Neural cell (in vitro differentiated cells): Measurements from ENCODE around the gene DACH1. TPM values are rescaled to one million over a fixed set of nuclear protein-coding genes. Genes with fewer than 3 reads are reported as not detected.

Source experiments
- H2AFZ ChIP-seq: fragments of 200-600, 300-800 bp; sonication (generic), shearing (Covaris generic); 2 replicates; pipeline ENCODE4 v1.6.0; 2014; ENCODE audit warnings: low read depth, mild to moderate bottlenecking, antibody characterized with exemption, low read length, moderate library complexity
- H3F3A ChIP-seq: fragments of 200-600 bp; shearing (Covaris generic); 2 replicates; pipeline ENCODE4 v1.6.1; 2016; ENCODE audit warnings: mild to moderate bottlenecking, moderate library complexity, mixed read lengths, antibody characterized with exemption, low read length; ENCODE audit not compliant: insufficient read depth, poor library complexity, severe bottlenecking
- H3K27ac ChIP-seq: fragments of 200-600, 300-800 bp; sonication (generic), shearing (Covaris generic); 2 replicates; pipeline ENCODE4 v1.5.1; 2014; ENCODE audit warnings: mild to moderate bottlenecking, low read length, moderate library complexity
- H3K27me3 ChIP-seq: fragments of 300-800, 200-600 bp; sonication (generic), shearing (Covaris generic); 2 replicates; pipeline ENCODE4 v1.6.0; 2014; ENCODE audit warnings: mild to moderate bottlenecking, low read depth, low read length, moderate library complexity; ENCODE audit not compliant: insufficient read depth
- H3K36me3 ChIP-seq: fragments of 300-800, 200-600 bp; sonication (generic), shearing (Covaris generic); 2 replicates; pipeline ENCODE4 v1.5.1; 2014; ENCODE audit warnings: mild to moderate bottlenecking, antibody characterized with exemption, low read length, moderate library complexity; ENCODE audit not compliant: insufficient read depth
- H3K4me2 ChIP-seq: fragments of 300-800, 200-600 bp; sonication (generic), shearing (Covaris generic); 2 replicates; pipeline ENCODE4 v1.6.0; 2014; ENCODE audit warnings: mild to moderate bottlenecking, low read length
- H3K4me3 ChIP-seq: fragments of 300-800, 200-600 bp; sonication (generic), shearing (Covaris generic); 2 replicates; pipeline ENCODE4 v1.5.1; 2014; ENCODE audit warnings: mild to moderate bottlenecking, low read length, moderate library complexity
- H3K79me2 ChIP-seq: fragments of 200-600 bp; shearing (Covaris generic); replicated peaks from 2 replicates; pipeline ENCODE4 v1.6.0; 2014; ENCODE audit warnings: mild to moderate bottlenecking, low read length, moderate library complexity; ENCODE audit not compliant: insufficient read depth
- H3K9ac ChIP-seq: fragments of 300-800, 200-600 bp; sonication (generic), shearing (Covaris generic); 2 replicates; pipeline ENCODE4 v1.6.1; 2016; ENCODE audit warnings: mild to moderate bottlenecking, low read length, mixed read lengths
- H3K9me2 ChIP-seq: fragments of 200-600 bp; shearing (Covaris generic); 2 replicates; pipeline ENCODE4 v1.6.1; 2016; ENCODE audit warnings: mild to moderate bottlenecking, low read length, mixed read lengths; ENCODE audit not compliant: insufficient read depth
- H3K9me3 ChIP-seq: fragments of 200-600, 300-800 bp; sonication (generic), shearing (Covaris generic); 2 replicates; pipeline ENCODE4 v1.6.1; 2016; ENCODE audit warnings: mild to moderate bottlenecking, mixed run types, low read length, moderate library complexity, mixed read lengths
- H4K20me1 ChIP-seq: fragments of 200-600 bp; shearing (Covaris generic); 2 replicates; pipeline ENCODE4 v1.6.1; 2016; ENCODE audit warnings: mild to moderate bottlenecking, mixed run types; ENCODE audit not compliant: insufficient read depth
- EP300 ChIP-seq: fragments of 450-650 bp; conservative IDR thresholded peaks from 2 replicates; pipeline ENCODE4 v1.6.1; 2014; ENCODE audit warnings: antibody characterized with exemption, mild to moderate bottlenecking, moderate library complexity; ENCODE audit not compliant: poor library complexity, severe bottlenecking
- EZH2 ChIP-seq: fragments of 200-600, 300-800 bp; shearing (Covaris generic), sonication (generic); IDR thresholded peaks from 2 replicates; pipeline ENCODE4 v1.6.1; 2014; ENCODE audit warnings: antibody characterized with exemption, low read length, borderline replicate concordance, mild to moderate bottlenecking; ENCODE audit not compliant: insufficient read depth, poor library complexity, severe bottlenecking
- MXI1 ChIP-seq: fragments of 450-650 bp; conservative IDR thresholded peaks from 2 replicates; pipeline ENCODE4 v1.6.1; 2014; ENCODE audit warnings: antibody characterized with exemption, mild to moderate bottlenecking; ENCODE audit not compliant: poor library complexity, severe bottlenecking
- POLR2AphosphoS5 ChIP-seq: IDR thresholded peaks from 2 replicates; pipeline ENCODE4 v1.6.1; 2012
- RAD21 ChIP-seq: fragments of 450-650 bp; conservative IDR thresholded peaks from 2 replicates; pipeline ENCODE4 v1.6.1; 2014; ENCODE audit warnings: antibody characterized with exemption, mild to moderate bottlenecking, moderate library complexity
- SMC3 ChIP-seq: fragments of 450-650 bp; conservative IDR thresholded peaks from 2 replicates; pipeline ENCODE4 v1.6.1; 2014; ENCODE audit warnings: antibody characterized with exemption, mild to moderate bottlenecking, moderate library complexity; ENCODE audit not compliant: poor library complexity
- TAF1 ChIP-seq: IDR thresholded peaks from 2 replicates; pipeline ENCODE4 v1.6.1; 2012; ENCODE audit warnings: low read depth
- polyA plus RNA-seq: library from polyadenylated mRNA; depleted of rRNA; stranded (reverse); fragments of >200 nt; gene quantifications from 2 replicates; pipeline ENCODE4 v1.2.3, GENCODE V29; 2014
- TF ChIP-seq, protein P1 (sequence below): fragments of 450-650 bp; IDR thresholded peaks from 2 replicates; pipeline ENCODE4 v1.5.1; 2014; ENCODE audit warnings: antibody characterized with exemption, mild to moderate bottlenecking, moderate library complexity; ENCODE audit not compliant: poor library complexity, severe bottlenecking
- TF ChIP-seq, protein P2 (sequence below): IDR thresholded peaks from 2 replicates; pipeline ENCODE4 v1.6.1; 2012; ENCODE audit warnings: borderline replicate concordance

DACH1 gene
- polyA plus RNA-seq, 1 donor from 2014 or later, result 20.0 TPM

DNA sequence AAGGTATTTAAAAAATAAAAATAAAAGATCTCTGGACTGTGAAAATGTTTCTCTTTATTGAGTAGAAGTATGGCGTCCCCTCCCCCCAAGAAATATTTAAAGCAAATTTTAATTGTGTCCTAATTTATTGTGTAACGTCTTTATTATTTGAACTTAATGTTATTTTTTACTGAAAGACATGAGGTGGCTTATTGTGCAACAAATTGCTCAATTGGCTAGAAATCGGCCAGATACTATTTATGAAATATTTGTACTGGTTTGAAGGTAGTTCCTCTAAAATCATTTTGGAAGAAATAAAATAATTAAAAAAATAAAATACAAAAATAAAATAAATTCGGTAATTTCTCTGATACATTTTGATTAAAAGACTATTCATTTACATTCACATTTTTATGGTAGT, 162.3 kb downstream of the DACH1 start:
- Histone ChIP-seq H3K9me3 (no peaks in the 10 kb centered on the region), H3K9me2 (no peaks in the 10 kb centered on the region), H3K36me3 (peaks cover 5% of the 10 kb centered on the region), H3K4me3 (no peak overlapping the region), H3K9ac (no peak overlapping the region), H3K27me3 (no peaks in the 10 kb centered on the region), H4K20me1 (no peaks in the 10 kb centered on the region), H3K79me2 (no peaks in the 10 kb centered on the region), H2AFZ (no peak overlapping the region), H3K27ac (no peak overlapping the region), H3F3A (no peaks in the 10 kb centered on the region), H3K4me2 (no peak overlapping the region)
- TF ChIP-seq RAD21 (no peak), POLR2AphosphoS5 (no peak), MXI1 (no peak), EP300 (no peak), TAF1 (no peak), EZH2 (no peak), SMC3 (no peak)
- TF ChIP-seq, protein P1, sequence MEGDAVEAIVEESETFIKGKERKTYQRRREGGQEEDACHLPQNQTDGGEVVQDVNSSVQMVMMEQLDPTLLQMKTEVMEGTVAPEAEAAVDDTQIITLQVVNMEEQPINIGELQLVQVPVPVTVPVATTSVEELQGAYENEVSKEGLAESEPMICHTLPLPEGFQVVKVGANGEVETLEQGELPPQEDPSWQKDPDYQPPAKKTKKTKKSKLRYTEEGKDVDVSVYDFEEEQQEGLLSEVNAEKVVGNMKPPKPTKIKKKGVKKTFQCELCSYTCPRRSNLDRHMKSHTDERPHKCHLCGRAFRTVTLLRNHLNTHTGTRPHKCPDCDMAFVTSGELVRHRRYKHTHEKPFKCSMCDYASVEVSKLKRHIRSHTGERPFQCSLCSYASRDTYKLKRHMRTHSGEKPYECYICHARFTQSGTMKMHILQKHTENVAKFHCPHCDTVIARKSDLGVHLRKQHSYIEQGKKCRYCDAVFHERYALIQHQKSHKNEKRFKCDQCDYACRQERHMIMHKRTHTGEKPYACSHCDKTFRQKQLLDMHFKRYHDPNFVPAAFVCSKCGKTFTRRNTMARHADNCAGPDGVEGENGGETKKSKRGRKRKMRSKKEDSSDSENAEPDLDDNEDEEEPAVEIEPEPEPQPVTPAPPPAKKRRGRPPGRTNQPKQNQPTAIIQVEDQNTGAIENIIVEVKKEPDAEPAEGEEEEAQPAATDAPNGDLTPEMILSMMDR, result no peak
- TF ChIP-seq, protein P2, sequence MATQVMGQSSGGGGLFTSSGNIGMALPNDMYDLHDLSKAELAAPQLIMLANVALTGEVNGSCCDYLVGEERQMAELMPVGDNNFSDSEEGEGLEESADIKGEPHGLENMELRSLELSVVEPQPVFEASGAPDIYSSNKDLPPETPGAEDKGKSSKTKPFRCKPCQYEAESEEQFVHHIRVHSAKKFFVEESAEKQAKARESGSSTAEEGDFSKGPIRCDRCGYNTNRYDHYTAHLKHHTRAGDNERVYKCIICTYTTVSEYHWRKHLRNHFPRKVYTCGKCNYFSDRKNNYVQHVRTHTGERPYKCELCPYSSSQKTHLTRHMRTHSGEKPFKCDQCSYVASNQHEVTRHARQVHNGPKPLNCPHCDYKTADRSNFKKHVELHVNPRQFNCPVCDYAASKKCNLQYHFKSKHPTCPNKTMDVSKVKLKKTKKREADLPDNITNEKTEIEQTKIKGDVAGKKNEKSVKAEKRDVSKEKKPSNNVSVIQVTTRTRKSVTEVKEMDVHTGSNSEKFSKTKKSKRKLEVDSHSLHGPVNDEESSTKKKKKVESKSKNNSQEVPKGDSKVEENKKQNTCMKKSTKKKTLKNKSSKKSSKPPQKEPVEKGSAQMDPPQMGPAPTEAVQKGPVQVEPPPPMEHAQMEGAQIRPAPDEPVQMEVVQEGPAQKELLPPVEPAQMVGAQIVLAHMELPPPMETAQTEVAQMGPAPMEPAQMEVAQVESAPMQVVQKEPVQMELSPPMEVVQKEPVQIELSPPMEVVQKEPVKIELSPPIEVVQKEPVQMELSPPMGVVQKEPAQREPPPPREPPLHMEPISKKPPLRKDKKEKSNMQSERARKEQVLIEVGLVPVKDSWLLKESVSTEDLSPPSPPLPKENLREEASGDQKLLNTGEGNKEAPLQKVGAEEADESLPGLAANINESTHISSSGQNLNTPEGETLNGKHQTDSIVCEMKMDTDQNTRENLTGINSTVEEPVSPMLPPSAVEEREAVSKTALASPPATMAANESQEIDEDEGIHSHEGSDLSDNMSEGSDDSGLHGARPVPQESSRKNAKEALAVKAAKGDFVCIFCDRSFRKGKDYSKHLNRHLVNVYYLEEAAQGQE, result no peak

DNA sequence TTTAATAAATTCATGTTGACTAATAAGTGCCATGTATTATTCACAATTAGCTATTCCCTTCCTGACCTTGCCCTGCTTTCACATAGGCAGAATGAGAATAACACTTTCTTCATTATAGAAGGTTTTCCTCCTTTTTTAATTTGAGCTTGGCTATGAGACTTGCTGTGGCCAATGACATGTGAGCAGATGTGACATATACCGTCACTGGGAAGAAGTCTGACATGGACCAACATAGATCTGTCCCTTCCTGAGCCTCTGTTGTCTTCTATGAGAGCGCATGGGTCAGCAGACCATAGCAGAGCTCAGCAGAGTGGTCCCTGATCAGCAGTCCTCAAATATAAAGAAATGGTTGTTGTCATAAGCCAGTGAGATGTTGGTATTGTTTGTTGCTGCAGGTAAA, 163.9 kb downstream of the DACH1 start:
- no peaks in the 10 kb centered on the region for H3K79me2 ChIP-seq
- no peaks in the 10 kb centered on the region for H3K9me3 ChIP-seq
- no peak overlapping the region for H3K4me2 ChIP-seq
- H4K20me1 ChIP-seq, result no peaks in the 10 kb centered on the region
- no peak overlapping the region for H2AFZ ChIP-seq
- no peak for TF ChIP-seq POLR2AphosphoS5
- TF ChIP-seq RAD21, result no peak
- TF ChIP-seq, protein P1, result no peak
- TF ChIP-seq TAF1, result no peak
- TF ChIP-seq, protein P2, result no peak
- TF ChIP-seq EZH2, result no peak
- TF ChIP-seq MXI1, result no peak
- TF ChIP-seq EP300, result no peak
- no peak for TF ChIP-seq SMC3
- H3K27ac ChIP-seq, result no peak overlapping the region
- no peak overlapping the region for H3K4me3 ChIP-seq
- peaks cover 5% of the 10 kb centered on the region for H3K36me3 ChIP-seq
- no peak overlapping the region for H3K9ac ChIP-seq
- H3K27me3 ChIP-seq, result no peaks in the 10 kb centered on the region
- H3K9me2 ChIP-seq, result no peaks in the 10 kb centered on the region
- no peaks in the 10 kb centered on the region for H3F3A ChIP-seq
